GM18519 (cell line): Measurements from ENCODE around the gene CTAGE6.
"Not testable (repeated sequence)": the region's sequence is repeated elsewhere in the genome, so short reads cannot be mapped to it uniquely, and the experiment has no call there.

Source experiments
- ATAC-seq: cut with Tn5 transposase; IDR thresholded peaks from one replicate; pipeline ENCODE4 v1.9.1; 2021; ENCODE audit warnings: mild to moderate bottlenecking, moderate library complexity; ENCODE audit not compliant: unreplicated experiment, low FRiP score

CTAGE6 gene

GRCh38 chr7:143757596-143757995 is at the start of gene CTAGE6:
TSS of gene CTAGE6 (minus strand) at chr7:143757696. CDS start at chr7:143757658, 38 bp downstream.
- not testable (repeated sequence) for ATAC-seq

- not testable (repeated sequence) for ATAC-seq
These were observed 49.2 kb upstream of the CTAGE6 start for GRCh38 chr7:143806664-143807071.

- ATAC-seq = not testable (repeated sequence)
These were observed 40.4 kb upstream of the CTAGE6 start for GRCh38 chr7:143797896-143798290.

GRCh38 chr7:143797119-143797895 is 39.8 kb upstream of the CTAGE6 start:
- not testable (repeated sequence) for ATAC-seq

GRCh38 chr7:143795653-143796052 is 38.2 kb upstream of the CTAGE6 start:
- not testable (repeated sequence) for ATAC-seq

- ATAC-seq = not testable (repeated sequence)
These were observed 35.1 kb upstream of the CTAGE6 start for GRCh38 chr7:143792633-143793032.

GRCh38 chr7:143785415-143786182 is 28.1 kb upstream of the CTAGE6 start:
- not testable (repeated sequence) for ATAC-seq

- ATAC-seq = not testable (repeated sequence)
These were observed 22.1 kb upstream of the CTAGE6 start for GRCh38 chr7:143779591-143779990.

- not testable (repeated sequence) for ATAC-seq
These were observed 15.4 kb upstream of the CTAGE6 start for GRCh38 chr7:143772738-143773468.

- ATAC-seq = not testable (repeated sequence)
These were observed 10.0 kb upstream of the CTAGE6 start for GRCh38 chr7:143767531-143767930.

GRCh38 chr7:143765678-143766077 is 8.2 kb upstream of the CTAGE6 start:
- not testable (repeated sequence) for ATAC-seq

- not testable (repeated sequence) for ATAC-seq
These were observed 5.6 kb upstream of the CTAGE6 start for GRCh38 chr7:143763065-143763464.

GRCh38 chr7:143745340-143745739 is 12.2 kb downstream of the CTAGE6 start:
- not testable (repeated sequence) for ATAC-seq

GRCh38 chr7:143737037-143737819 is 20.3 kb downstream of the CTAGE6 start:
- ATAC-seq = peak; percentile 80

GRCh38 chr7:143735962-143736361 is 21.5 kb downstream of the CTAGE6 start:
- ATAC-seq = no peak

- ATAC-seq = no peak
These were observed 23.6 kb downstream of the CTAGE6 start for GRCh38 chr7:143733876-143734275.

- no peak for ATAC-seq
These were observed 29.1 kb downstream of the CTAGE6 start for GRCh38 chr7:143728333-143728862.

GRCh38 chr7:143727561-143727960 is 29.9 kb downstream of the CTAGE6 start:
- not testable (repeated sequence) for ATAC-seq

GRCh38 chr7:143726143-143726542 is 31.4 kb downstream of the CTAGE6 start:
- not testable (repeated sequence) for ATAC-seq

GRCh38 chr7:143720335-143720734 is 37.2 kb downstream of the CTAGE6 start:
- ATAC-seq = not testable (repeated sequence)
